Measurements from ENCODE around the gene STUB1. TPM values are rescaled to one million over a fixed set of nuclear protein-coding genes. Genes with fewer than 3 reads are reported as not detected.

Gene STUB1
- total and polyA plus RNA-seq, 10 of the 15 experiments (the other 5 are each of a cell fraction or from before 2014, with no cell fraction given) = 4.2 to 136 (median 67.1) TPM

- no peak for TF ChIP-seq ZNF384 (IDR thresholded peaks at IDR 0.05; ENCODE audit: borderline replicate concordance, low read depth, low read length)
- TF ChIP-seq TCF3 (IDR thresholded peaks at IDR 0.05; ENCODE audit: borderline replicate concordance, insufficient read depth, low read depth, low read length) = peak; percentile 78
- peak; percentile 92 for TF ChIP-seq IKZF1 (conservative IDR thresholded peaks at IDR 0.05)
- TF ChIP-seq HDAC6 (IDR thresholded peaks at IDR 0.05; ENCODE audit: unreplicated experiment) = no peak
- TF ChIP-seq JUNB (IDR thresholded peaks at IDR 0.05) = no peak
- TF ChIP-seq SMC3 (IDR thresholded peaks at IDR 0.05; ENCODE audit: borderline replicate concordance, low read length) = no peak
- TF ChIP-seq LARP7 (IDR thresholded peaks at IDR 0.05) = peak; percentile 96
- no peak for TF ChIP-seq HDGF (IDR thresholded peaks at IDR 0.05)
- TF ChIP-seq ZBTB11 (CRISPR knock-in tag; IDR thresholded peaks at IDR 0.05) = peak; percentile 89
- peak; percentile 39 for TF ChIP-seq SIX5 (IDR thresholded peaks at IDR 0.05; ENCODE audit: low read depth, low read length, severe bottlenecking)
- peak; percentile 81; the same call in 1 of the 2 replicates for TF ChIP-seq RB1 (IDR thresholded peaks at IDR 0.05; ENCODE audit: borderline replicate concordance)
- TF ChIP-seq TAF1 (IDR thresholded peaks at IDR 0.05; ENCODE audit: borderline replicate concordance, low read depth, low read length) = peak; percentile 32; the same call in 1 of the 2 replicates
- TF ChIP-seq FOS (IDR thresholded peaks at IDR 0.05; ENCODE audit: borderline replicate concordance, extremely low read depth, insufficient read length) = no peak
- TF ChIP-seq BCL11A (IDR thresholded peaks at IDR 0.05; ENCODE audit: low read depth, low read length) = no peak
- TF ChIP-seq BHLHE40 (IDR thresholded peaks at IDR 0.05; ENCODE audit: borderline replicate concordance in 1 of 2, low read depth in 2 of 2, low read length in 1 of 2) = peak; percentile 94 to 99
These were observed 41.0 kb downstream of the STUB1 start, which contains the start of gene ANTKMT (continued) for GRCh38 chr16:720990-721764.
